GM21515 (cell line): ENCODE data around the gene CIB4.

Experiments used
- ATAC-seq: cut with Tn5 transposase; IDR thresholded peaks from one replicate; pipeline ENCODE4 v1.9.1; 2021; ENCODE audit not compliant: unreplicated experiment

Gene CIB4

GRCh38 chr2:26640781-26641564 lies at the start of gene CIB4:
CIB4 (minus strand) TSS chr2:26641366; CDS start chr2:26641314, 52 bp downstream.
- ATAC-seq, result no peak

- ATAC-seq, result no peak
Observed at GRCh38 chr2:26687801-26688200, 46.6 kb upstream of the CIB4 start.

GRCh38 chr2:26687328-26687727 lies 46.2 kb upstream of the CIB4 start:
- ATAC-seq, result no peak

- no peak for ATAC-seq
Observed at GRCh38 chr2:26685989-26686839, 45.0 kb upstream of the CIB4 start.

GRCh38 chr2:26685341-26685740 lies 44.2 kb upstream of the CIB4 start:
- ATAC-seq, result no peak

- ATAC-seq, result no peak
Observed at GRCh38 chr2:26683583-26683982, 42.4 kb upstream of the CIB4 start.

GRCh38 chr2:26682155-26682554 lies 41.0 kb upstream of the CIB4 start:
- no peak for ATAC-seq

GRCh38 chr2:26681656-26682055 lies 40.5 kb upstream of the CIB4 start:
- ATAC-seq, result no peak

GRCh38 chr2:26679867-26680266 lies 38.7 kb upstream of the CIB4 start:
- no peak for ATAC-seq

- no peak for ATAC-seq
Observed at GRCh38 chr2:26678035-26678434, 36.9 kb upstream of the CIB4 start.

- no peak for ATAC-seq
Observed at GRCh38 chr2:26675651-26676255, 34.6 kb upstream of the CIB4 start.

GRCh38 chr2:26674771-26675170 lies 33.6 kb upstream of the CIB4 start:
- no peak for ATAC-seq

- no peak for ATAC-seq
Observed at GRCh38 chr2:26674002-26674751, 33.0 kb upstream of the CIB4 start.

- ATAC-seq, result no peak
Observed at GRCh38 chr2:26672818-26673393, 31.7 kb upstream of the CIB4 start.

- ATAC-seq, result no peak
Observed at GRCh38 chr2:26672112-26672817, 31.1 kb upstream of the CIB4 start.

- ATAC-seq, result no peak
Observed at GRCh38 chr2:26671691-26672090, 30.5 kb upstream of the CIB4 start.

GRCh38 chr2:26670931-26671460 lies 29.8 kb upstream of the CIB4 start:
- no peak for ATAC-seq

- no peak for ATAC-seq
Observed at GRCh38 chr2:26670171-26670570, 29.0 kb upstream of the CIB4 start.

GRCh38 chr2:26668856-26669750 lies 27.9 kb upstream of the CIB4 start:
- no peak for ATAC-seq
